Loucy (cell line): ENCODE measurements around the gene AUH.

Experiments
- H2AFZ ChIP-seq: fragments of 200-600 bp; sonication (generic); 2 replicates; pipeline ENCODE4 v1.6.0; 2016; ENCODE audit warnings: antibody characterized with exemption, mild to moderate bottlenecking, low read length, moderate library complexity
- H3F3A ChIP-seq: fragments of 200-600 bp; 2 replicates; pipeline ENCODE4 v1.6.0; 2016; ENCODE audit warnings: antibody characterized with exemption, low read depth, mild to moderate bottlenecking
- H3K27me3 ChIP-seq: fragments of 200-600 bp; sonication (generic); 2 replicates; pipeline ENCODE4 v1.6.1; 2014; ENCODE audit warnings: low read length, mild to moderate bottlenecking; ENCODE audit not compliant: insufficient read depth, poor library complexity, severe bottlenecking
- H3K36me3 ChIP-seq: fragments of 200-600 bp; sonication (generic); 2 replicates; pipeline ENCODE4 v1.6.1; 2016; ENCODE audit warnings: low read length; ENCODE audit not compliant: insufficient read depth
- H3K4me1 ChIP-seq: fragments of 200-600 bp; sonication (generic); 2 replicates; pipeline ENCODE4 v1.5.1; 2014; ENCODE audit warnings: low read length, mild to moderate bottlenecking; ENCODE audit not compliant: insufficient read depth, poor library complexity, severe bottlenecking
- H3K4me2 ChIP-seq: fragments of 200-600 bp; sonication (generic); 2 replicates; pipeline ENCODE4 v1.6.0; 2014; ENCODE audit warnings: antibody characterized with exemption, low read length, low read depth, mild to moderate bottlenecking; ENCODE audit not compliant: poor library complexity, severe bottlenecking
- H3K4me3 ChIP-seq: fragments of 200-600 bp; sonication (generic); 2 replicates; pipeline ENCODE4 v1.5.1; 2014; ENCODE audit warnings: low read length, mild to moderate bottlenecking, mixed read lengths; ENCODE audit not compliant: poor library complexity, severe bottlenecking
- H3K79me2 ChIP-seq: fragments of 200-600 bp; sonication (generic); 2 replicates; pipeline ENCODE4 v1.6.1; 2014; ENCODE audit warnings: low read length; ENCODE audit not compliant: insufficient read depth
- H3K9ac ChIP-seq: fragments of 200-600 bp; sonication (generic); 2 replicates; pipeline ENCODE4 v1.6.0; 2014; ENCODE audit warnings: mild to moderate bottlenecking, low read depth, low read length, moderate library complexity; ENCODE audit not compliant: poor library complexity, severe bottlenecking
- H3K9me2 ChIP-seq: fragments of 200-600 bp; sonication (generic); replicated peaks from 2 replicates; pipeline ENCODE4 v1.6.1; 2016; ENCODE audit warnings: low read depth, low read length, mixed read lengths
- H3K9me3 ChIP-seq: fragments of 200-600 bp; sonication (generic); 2 replicates; pipeline ENCODE4 v1.6.1; 2014; ENCODE audit warnings: mild to moderate bottlenecking, antibody characterized with exemption, low read length, low read depth; ENCODE audit not compliant: insufficient read depth
- H4K20me1 ChIP-seq: fragments of 200-600 bp; sonication (generic); 2 replicates; pipeline ENCODE4 v1.6.0; 2014; ENCODE audit warnings: antibody characterized with exemption, low read length, mild to moderate bottlenecking; ENCODE audit not compliant: insufficient read depth, poor library complexity, severe bottlenecking
- CTCF ChIP-seq: fragments of 200-600 bp; sonication (generic); conservative IDR thresholded peaks from 2 replicates; pipeline ENCODE4 v1.5.1; 2014; ENCODE audit warnings: mild to moderate bottlenecking, antibody characterized with exemption, low read length
- EZH2phosphoT487 ChIP-seq: fragments of 200-600 bp; IDR thresholded peaks from 2 replicates; pipeline ENCODE4 v1.6.1; 2018; ENCODE audit warnings: antibody characterized with exemption, mild to moderate bottlenecking, moderate library complexity, borderline replicate concordance

Gene AUH

GRCh38 chr9:91316093-91316492, 45.6 kb downstream of the AUH start:
- no peaks in the 10 kb centered on the region for H3K9me3 ChIP-seq
- H3K27me3 ChIP-seq, result no peaks in the 10 kb centered on the region
- H4K20me1 ChIP-seq, result no peaks in the 10 kb centered on the region
- H3K4me2 ChIP-seq, result no peak overlapping the region
- no peaks in the 10 kb centered on the region; the same call in 1 of the 2 replicates for H3K79me2 ChIP-seq
- peaks cover 9% of the 10 kb centered on the region; the same call in 1 of the 2 replicates for H3K36me3 ChIP-seq
- H3K4me3 ChIP-seq, result no peak overlapping the region
- H3K9ac ChIP-seq, result no peak overlapping the region
- H2AFZ ChIP-seq, result no peak overlapping the region
- TF ChIP-seq CTCF (no peak), EZH2phosphoT487 (no peak)
- no peaks in the 10 kb centered on the region for H3F3A ChIP-seq
- peaks cover 15% of the 10 kb centered on the region for H3K4me1 ChIP-seq
- no peaks in the 10 kb centered on the region for H3K9me2 ChIP-seq

GRCh38 chr9:91315191-91315590, 46.5 kb downstream of the AUH start:
- Histone ChIP-seq H3K36me3 (peaks cover 9% of the 10 kb centered on the region; the same call in 1 of the 2 replicates), H3K4me2 (no peak overlapping the region), H3F3A (no peaks in the 10 kb centered on the region), H4K20me1 (no peaks in the 10 kb centered on the region), H3K9me2 (no peaks in the 10 kb centered on the region), H3K4me3 (no peak overlapping the region), H3K27me3 (no peaks in the 10 kb centered on the region), H3K4me1 (peaks cover 11% of the 10 kb centered on the region), H3K9ac (no peak overlapping the region), H3K9me3 (no peaks in the 10 kb centered on the region), H2AFZ (no peak overlapping the region), H3K79me2 (no peaks in the 10 kb centered on the region)
- TF ChIP-seq EZH2phosphoT487 (no peak), CTCF (no peak)

- Histone ChIP-seq H3K4me1 (peaks cover 7% of the 10 kb centered on the region), H3K9ac (no peak overlapping the region), H3K36me3 (peaks cover 7% of the 10 kb centered on the region; the same call in 1 of the 2 replicates), H3K27me3 (no peaks in the 10 kb centered on the region), H3K4me3 (no peak overlapping the region), H3K79me2 (no peaks in the 10 kb centered on the region), H3K9me2 (no peaks in the 10 kb centered on the region), H2AFZ (no peak overlapping the region), H3K4me2 (no peak overlapping the region), H3K9me3 (no peaks in the 10 kb centered on the region), H3F3A (no peaks in the 10 kb centered on the region), H4K20me1 (no peaks in the 10 kb centered on the region)
- TF ChIP-seq EZH2phosphoT487 (no peak), CTCF (no peak)
Observed at GRCh38 chr9:91312717-91313325, 48.9 kb downstream of the AUH start.
